ENCODE results near the gene CNOT6.

GRCh38 chr5:180460834-180461233, 33.3 kb upstream of the CNOT6 start:
- no peak for TF ChIP-seq CTCF (IDR thresholded peaks at IDR 0.05; ENCODE audit: low read length)
- TF ChIP-seq EZH2 (IDR thresholded peaks at IDR 0.05; ENCODE audit: borderline replicate concordance, low read length) = no peak

All from OCI-LY1 (cell line).